DOHH2 (cell line): Measurements from ENCODE around the gene CAMTA1.

ENCODE experiments used
- CTCF ChIP-seq: fragments of 200-600 bp; sonication (generic); IDR thresholded peaks from one replicate; pipeline ENCODE4 v1.5.1; 2014; ENCODE audit warnings: antibody characterized with exemption, mild to moderate bottlenecking, low read depth, low read length; ENCODE audit not compliant: poor library complexity, severe bottlenecking
- EZH2phosphoT487 ChIP-seq: fragments of 200-600 bp; sonication (generic); IDR thresholded peaks from 2 replicates; pipeline ENCODE4 v1.6.1; 2017; ENCODE audit warnings: borderline replicate concordance, mild to moderate bottlenecking, antibody characterized with exemption, low read length, moderate library complexity, mixed read lengths

- no peak for TF ChIP-seq CTCF
- TF ChIP-seq EZH2phosphoT487 = no peak
These were observed 49.1 kb downstream of the CAMTA1 start for GRCh38 chr1:6834366-6834765.
